MM.1S (cell line): ENCODE measurements around the gene DNASE1L3.

ENCODE experiments used
- DNase-seq: peaks from one replicate; pipeline ENCODE4 v3.0.0-alpha.2; 2015
- H2AFZ ChIP-seq: fragments of 300-600 bp; sonication (generic); 2 replicates; pipeline ENCODE4 v1.6.0; 2016; ENCODE audit warnings: antibody characterized with exemption, low read length
- H3F3A ChIP-seq: fragments of 300-600 bp; sonication (generic); 2 replicates; pipeline ENCODE4 v1.6.1; 2016; ENCODE audit warnings: mild to moderate bottlenecking, antibody characterized with exemption, low read length, moderate library complexity, mixed read lengths; ENCODE audit not compliant: insufficient read depth
- H3K27ac ChIP-seq: fragments of 300-600 bp; sonication (generic); 2 replicates; pipeline ENCODE4 v1.5.1; 2016; ENCODE audit warnings: mild to moderate bottlenecking, low read length
- H3K27me3 ChIP-seq: fragments of 300-600 bp; sonication (generic); replicated peaks from 2 replicates; pipeline ENCODE4 v1.6.0; 2016; ENCODE audit warnings: low read length; ENCODE audit not compliant: insufficient read depth
- H3K36me3 ChIP-seq: fragments of 300-600 bp; sonication (generic); replicated peaks from 2 replicates; pipeline ENCODE4 v1.6.1; 2016; ENCODE audit warnings: mild to moderate bottlenecking, low read length, mixed read lengths; ENCODE audit not compliant: insufficient read depth
- H3K4me1 ChIP-seq: fragments of 300-600 bp; sonication (generic); 2 replicates; pipeline ENCODE4 v1.6.1; 2016; ENCODE audit warnings: low read length, mixed read lengths
- H3K4me2 ChIP-seq: fragments of 300-600 bp; sonication (generic); 2 replicates; pipeline ENCODE4 v1.6.0; 2016; ENCODE audit warnings: low read depth, low read length
- H3K4me3 ChIP-seq: fragments of 300-600 bp; sonication (generic); 2 replicates; pipeline ENCODE4 v1.5.1; 2016; ENCODE audit warnings: low read length, mixed read lengths
- H3K79me2 ChIP-seq: fragments of 300-600 bp; sonication (generic); 2 replicates; pipeline ENCODE4 v1.6.1; 2016; ENCODE audit warnings: mixed run types, low read length, mixed read lengths
- H3K9ac ChIP-seq: fragments of 300-600 bp; sonication (generic); 2 replicates; pipeline ENCODE4 v1.6.1; 2016; ENCODE audit warnings: low read length, mixed read lengths
- H3K9me2 ChIP-seq: fragments of 300-600 bp; sonication (generic); replicated peaks from 2 replicates; pipeline ENCODE4 v1.6.1; 2016; ENCODE audit warnings: mild to moderate bottlenecking, low read length, mixed read lengths; ENCODE audit not compliant: insufficient read depth
- H3K9me3 ChIP-seq: fragments of 300-600 bp; sonication (generic); replicated peaks from 2 replicates; pipeline ENCODE4 v1.6.1; 2016; ENCODE audit warnings: mild to moderate bottlenecking, low read length, mixed read lengths; ENCODE audit not compliant: insufficient read depth
- H4K20me1 ChIP-seq: fragments of 300-600 bp; sonication (generic); 2 replicates; pipeline ENCODE4 v1.6.1; 2016; ENCODE audit warnings: mild to moderate bottlenecking, low read length, moderate library complexity, mixed read lengths; ENCODE audit not compliant: insufficient read depth
- CTCF ChIP-seq: fragments of 300-600 bp; sonication (generic); IDR thresholded peaks from 2 replicates; pipeline ENCODE4 v1.5.1; 2016; ENCODE audit warnings: antibody characterized with exemption, low read length, mixed read lengths
- EZH2 ChIP-seq: fragments of 300-600 bp; sonication (generic); optimal IDR thresholded peaks from 2 replicates; pipeline ENCODE3; 2017; ENCODE audit warnings: low read depth, mild to moderate bottlenecking, antibody characterized with exemption, low read length, mixed read lengths
- EZH2phosphoT487 ChIP-seq: fragments of 300-600 bp; sonication (generic); IDR thresholded peaks from 2 replicates; pipeline ENCODE4 v1.6.1; 2018; ENCODE audit warnings: antibody characterized with exemption, low read length

DNASE1L3 gene

GRCh38 chr3:58193682-58194407, 16.9 kb downstream of the DNASE1L3 start:
- H3K36me3 ChIP-seq = no peaks in the 10 kb centered on the region
- H3K27ac ChIP-seq = no peak overlapping the region
- H3F3A ChIP-seq = no peaks in the 10 kb centered on the region
- no peaks in the 10 kb centered on the region for H3K9me2 ChIP-seq
- no peak overlapping the region for H3K4me3 ChIP-seq
- no peaks in the 10 kb centered on the region for H3K79me2 ChIP-seq
- no peaks in the 10 kb centered on the region for H4K20me1 ChIP-seq
- DNase-seq = no peak
- no peak overlapping the region for H3K4me2 ChIP-seq
- no peaks in the 10 kb centered on the region for H3K9me3 ChIP-seq
- H2AFZ ChIP-seq = no peak overlapping the region
- TF ChIP-seq EZH2 (no peak), CTCF (no peak), EZH2phosphoT487 (no peak)
- no peaks in the 10 kb centered on the region for H3K27me3 ChIP-seq
- no peak overlapping the region for H3K9ac ChIP-seq
- H3K4me1 ChIP-seq = peaks cover 7% of the 10 kb centered on the region

- H4K20me1 ChIP-seq = no peaks in the 10 kb centered on the region
- no peaks in the 10 kb centered on the region for H3K27me3 ChIP-seq
- H3K79me2 ChIP-seq = no peaks in the 10 kb centered on the region
- H3K4me3 ChIP-seq = no peak overlapping the region
- no peaks in the 10 kb centered on the region for H3K9me3 ChIP-seq
- no peaks in the 10 kb centered on the region for H3K36me3 ChIP-seq
- H3F3A ChIP-seq = no peaks in the 10 kb centered on the region
- H3K4me1 ChIP-seq = peaks cover 6% of the 10 kb centered on the region
- TF ChIP-seq EZH2 (no peak), CTCF (no peak), EZH2phosphoT487 (no peak)
- no peaks in the 10 kb centered on the region for H3K9me2 ChIP-seq
- H2AFZ ChIP-seq = no peak overlapping the region
- no peak overlapping the region for H3K4me2 ChIP-seq
- DNase-seq = no peak
- H3K9ac ChIP-seq = no peak overlapping the region
- no peak overlapping the region for H3K27ac ChIP-seq
These were observed 18.7 kb downstream of the DNASE1L3 start for GRCh38 chr3:58192069-58192468.

- no peak for TF ChIP-seq CTCF
- no peak for TF ChIP-seq EZH2
- TF ChIP-seq EZH2phosphoT487 = no peak
- Histone ChIP-seq H3K9ac (no peak overlapping the region), H3K27me3 (no peaks in the 10 kb centered on the region), H3K4me2 (no peak overlapping the region), H4K20me1 (no peaks in the 10 kb centered on the region), H3K9me2 (no peaks in the 10 kb centered on the region), H3K79me2 (no peaks in the 10 kb centered on the region), H3K9me3 (no peaks in the 10 kb centered on the region), H3F3A (no peaks in the 10 kb centered on the region), H3K4me3 (no peak overlapping the region), H2AFZ (no peak overlapping the region), H3K27ac (no peak overlapping the region), H3K4me1 (no peaks in the 10 kb centered on the region), H3K36me3 (no peaks in the 10 kb centered on the region)
- DNase-seq = no peak
These were observed 19.3 kb downstream of the DNASE1L3 start for GRCh38 chr3:58191361-58191991.
